ENCODE results near the gene PCBP2. TPM values are rescaled to one million over a fixed set of nuclear protein-coding genes. Genes with fewer than 3 reads are reported as not detected.

Gene PCBP2
- total RNA-seq, 2 experiments from 2014 or later, result 209 to 1,015 TPM

DNA sequence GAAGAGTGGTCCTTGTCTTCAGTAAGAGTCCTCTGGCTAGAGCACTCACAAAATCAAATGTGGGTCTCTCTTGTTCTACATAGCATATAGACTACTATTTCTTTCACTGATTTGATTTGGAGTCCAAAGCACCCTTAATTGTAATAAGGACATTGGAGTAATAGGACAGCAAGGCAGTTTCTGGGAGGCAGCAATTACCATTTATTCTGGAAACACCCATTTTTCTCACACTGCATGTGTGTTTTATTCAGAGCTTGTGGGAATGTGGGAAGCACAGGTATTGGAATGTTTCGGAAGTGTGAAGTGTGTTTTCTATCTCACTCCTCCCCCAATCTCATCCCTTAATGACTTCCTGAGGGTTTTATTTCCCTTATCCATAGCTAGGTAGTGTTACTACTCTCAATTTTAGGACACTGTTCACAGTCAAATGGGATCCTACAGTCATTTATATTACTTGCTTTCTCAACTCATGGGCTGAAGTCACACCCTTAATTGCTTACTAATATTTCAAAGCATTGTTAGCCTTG lies 20.2 kb downstream of the PCBP2 start:
- Histone ChIP-seq H3K79me2 (ENCODE audit: insufficient read depth, low read depth, low read length) (peaks cover 69% of the 10 kb centered on the region), H3K4me1 (ENCODE audit: insufficient read depth, low read length, poor library complexity, severe bottlenecking) (peaks cover 19% of the 10 kb centered on the region), H3K4me2 (ENCODE audit: low read length) (no peak overlapping the region), H4K20me1 (ENCODE audit: insufficient read depth, low read length) (peaks cover 36% of the 10 kb centered on the region), H2AFZ (ENCODE audit: low read length) (no peak overlapping the region), H3K9me2 (ENCODE audit: insufficient read depth, low read length) (no peaks in the 10 kb centered on the region), H3K36me3 (ENCODE audit: insufficient read depth, low read length) (peaks cover 99% of the 10 kb centered on the region), H3K4me3 (ENCODE audit: low read depth, low read length, poor library complexity, severe bottlenecking) (no peak overlapping the region), H3K27ac (ENCODE audit: low read depth, low read length, poor library complexity, severe bottlenecking) (no peak overlapping the region), H3K9me3 (ENCODE audit: low read length) (no peaks in the 10 kb centered on the region)
- TF ChIP-seq CTCF (conservative IDR thresholded peaks at IDR 0.05; ENCODE audit: low read length) (no peak), EZH2phosphoT487 (IDR thresholded peaks at IDR 0.05; ENCODE audit: borderline replicate concordance, low read depth, low read length) (no peak)
- BruUV-seq (replicated peaks), result no TSS peak
- ChIA-PET CTCF (ENCODE audit: unreplicated experiment) (no interaction called here), POLR2A (interaction anchor here (0.6 to 1.0 kb wide), 3 partner anchors 10 to 1694 kb away, joined by 3 to 15 read pairs (median 5); no protein-coding TSS in a partner anchor)
- intact Hi-C loops (cut with micrococcal nuclease; ENCODE audit: unreplicated experiment), result no loop called here
- no peak for DNase-seq (ENCODE audit: low spot score)

DNA sequence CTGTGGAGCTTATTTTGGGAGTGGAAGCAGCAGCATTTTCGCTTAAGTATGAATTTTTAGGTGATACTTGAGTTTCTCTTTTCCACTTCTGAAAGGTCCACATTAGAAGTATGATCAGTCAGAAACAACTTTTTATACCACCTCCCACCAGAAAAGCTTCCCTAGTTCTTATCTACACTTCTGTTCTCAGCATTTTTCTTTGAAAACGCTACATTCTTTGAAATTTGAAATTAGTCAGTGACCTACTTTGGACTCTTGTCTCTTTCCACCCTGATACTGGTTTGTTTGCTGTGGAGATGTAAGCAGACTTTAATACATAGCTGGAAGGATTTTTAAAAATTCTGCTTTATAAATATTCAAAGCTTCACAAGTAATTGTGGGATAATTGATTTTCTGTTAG lies 22.2 kb downstream of the PCBP2 start:
- Histone ChIP-seq H3K79me2 (ENCODE audit: insufficient read depth, low read depth, low read length) (peaks cover 66% of the 10 kb centered on the region), H3K9me3 (ENCODE audit: low read length) (no peaks in the 10 kb centered on the region), H3K9me2 (ENCODE audit: insufficient read depth, low read length) (no peaks in the 10 kb centered on the region), H3K36me3 (ENCODE audit: insufficient read depth, low read length) (peaks cover 99% of the 10 kb centered on the region), H3K4me2 (ENCODE audit: low read length) (no peak overlapping the region), H3K4me1 (ENCODE audit: insufficient read depth, low read length, poor library complexity, severe bottlenecking) (peaks cover 14% of the 10 kb centered on the region), H3K4me3 (ENCODE audit: low read depth, low read length, poor library complexity, severe bottlenecking) (no peak overlapping the region), H3K27ac (ENCODE audit: low read depth, low read length, poor library complexity, severe bottlenecking) (no peak overlapping the region), H4K20me1 (ENCODE audit: insufficient read depth, low read length) (peaks cover 30% of the 10 kb centered on the region), H2AFZ (ENCODE audit: low read length) (no peak overlapping the region)
- BruUV-seq (replicated peaks), result no TSS peak
- TF ChIP-seq EZH2phosphoT487 (IDR thresholded peaks at IDR 0.05; ENCODE audit: borderline replicate concordance, low read depth, low read length) (no peak), CTCF (conservative IDR thresholded peaks at IDR 0.05; ENCODE audit: low read length) (no peak)
- CTCF ChIA-PET (ENCODE audit: unreplicated experiment), result no interaction called here
- POLR2A ChIA-PET, result interaction anchor here (0.6 to 1.6 kb wide), 3 partner anchors 12 to 27 kb away, joined by 3 to 5 read pairs (median 3); partner anchors contain the start of gene TARBP2
- DNase-seq (ENCODE audit: low spot score), result no peak
- intact Hi-C loops (cut with micrococcal nuclease; ENCODE audit: unreplicated experiment), result no loop called here

DNA sequence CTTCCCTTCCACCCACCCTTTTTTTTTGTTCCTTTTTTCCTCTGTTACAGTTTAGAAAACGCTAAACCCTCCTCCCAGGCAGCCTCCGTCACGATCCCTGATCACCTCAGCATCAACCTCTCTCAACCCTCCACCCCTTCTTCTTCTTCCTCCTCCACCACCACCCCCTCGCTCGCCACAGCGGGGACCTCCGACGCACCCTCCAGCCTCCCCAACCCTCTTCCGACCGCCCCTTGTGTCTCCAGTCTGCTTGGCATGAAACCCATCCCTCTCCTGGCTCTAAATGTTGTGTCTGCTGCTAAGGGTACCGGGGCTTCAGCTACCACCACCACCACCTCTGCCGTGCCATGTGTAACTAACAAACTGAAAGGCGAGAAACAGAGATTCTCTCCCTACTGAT lies 22.9 kb downstream of the PCBP2 start:
- Histone ChIP-seq H3K4me3 (ENCODE audit: low read depth, low read length, poor library complexity, severe bottlenecking) (no peak overlapping the region), H3K27ac (ENCODE audit: low read depth, low read length, poor library complexity, severe bottlenecking) (no peak overlapping the region), H2AFZ (ENCODE audit: low read length) (no peak overlapping the region), H4K20me1 (ENCODE audit: insufficient read depth, low read length) (peaks cover 30% of the 10 kb centered on the region), H3K9me3 (ENCODE audit: low read length) (no peaks in the 10 kb centered on the region), H3K4me2 (ENCODE audit: low read length) (no peak overlapping the region), H3K9me2 (ENCODE audit: insufficient read depth, low read length) (no peaks in the 10 kb centered on the region), H3K79me2 (ENCODE audit: insufficient read depth, low read depth, low read length) (peaks cover 66% of the 10 kb centered on the region), H3K4me1 (ENCODE audit: insufficient read depth, low read length, poor library complexity, severe bottlenecking) (peaks cover 7% of the 10 kb centered on the region), H3K36me3 (ENCODE audit: insufficient read depth, low read length) (peaks cover 99% of the 10 kb centered on the region)
- POLR2A ChIA-PET, result interaction anchor here (0.6 to 1.9 kb wide), 3 partner anchors 13 to 27 kb away, joined by 3 to 7 read pairs (median 5); no protein-coding TSS in a partner anchor
- no TSS peak for BruUV-seq (replicated peaks)
- no peak for DNase-seq (ENCODE audit: low spot score)
- intact Hi-C loops (cut with micrococcal nuclease; ENCODE audit: unreplicated experiment), result no loop called here
- TF ChIP-seq CTCF (conservative IDR thresholded peaks at IDR 0.05; ENCODE audit: low read length), result no peak
- TF ChIP-seq EZH2phosphoT487 (IDR thresholded peaks at IDR 0.05; ENCODE audit: borderline replicate concordance, low read depth, low read length), result no peak
- CTCF ChIA-PET (ENCODE audit: unreplicated experiment), result interaction anchor here (1.9 kb wide), 1 partner anchor 10 kb away, joined by 4 read pairs; no protein-coding TSS in a partner anchor

Data from OCI-LY7 (cell line).